Stimulated activated CD8-positive, alpha-beta memory T cell treated with anti-CD3 and anti-CD28 coated beads, Interleukin-15, amount 100 ng/mL, for 1 hour (primary cell): ENCODE data around the gene BCL2L13.

Source experiments
- DNase-seq: peaks from one replicate; pipeline ENCODE4 v3.0.0-alpha.2; 2020; ENCODE audit warnings: low read depth

The BCL2L13 gene

GRCh38 chr22:17779286-17780115 lies 140.9 kb downstream of the BCL2L13 start:
- DNase-seq = no peak

- DNase-seq = no peak
Measured at GRCh38 chr22:17780116-17780740, 141.7 kb downstream of the BCL2L13 start.
